GM10266 (cell line): Measurements from ENCODE around the gene IMMP2L.

Experiments used
- DNase-seq: peaks from one replicate; pipeline ENCODE4 v3.0.0; 2012; ENCODE audit errors: extremely low spot score
- TF ChIP-seq, protein P1 (sequence below): IDR thresholded peaks from 2 replicates; pipeline ENCODE4 v1.5.1; 2012; ENCODE audit warnings: mild to moderate bottlenecking, low read depth; ENCODE audit not compliant: control insufficient read depth, insufficient read depth; ENCODE audit errors: missing control alignments

Gene IMMP2L

GRCh38 chr7:111210043-111210442, 352.2 kb downstream of the IMMP2L start:
- TF ChIP-seq, protein P1, sequence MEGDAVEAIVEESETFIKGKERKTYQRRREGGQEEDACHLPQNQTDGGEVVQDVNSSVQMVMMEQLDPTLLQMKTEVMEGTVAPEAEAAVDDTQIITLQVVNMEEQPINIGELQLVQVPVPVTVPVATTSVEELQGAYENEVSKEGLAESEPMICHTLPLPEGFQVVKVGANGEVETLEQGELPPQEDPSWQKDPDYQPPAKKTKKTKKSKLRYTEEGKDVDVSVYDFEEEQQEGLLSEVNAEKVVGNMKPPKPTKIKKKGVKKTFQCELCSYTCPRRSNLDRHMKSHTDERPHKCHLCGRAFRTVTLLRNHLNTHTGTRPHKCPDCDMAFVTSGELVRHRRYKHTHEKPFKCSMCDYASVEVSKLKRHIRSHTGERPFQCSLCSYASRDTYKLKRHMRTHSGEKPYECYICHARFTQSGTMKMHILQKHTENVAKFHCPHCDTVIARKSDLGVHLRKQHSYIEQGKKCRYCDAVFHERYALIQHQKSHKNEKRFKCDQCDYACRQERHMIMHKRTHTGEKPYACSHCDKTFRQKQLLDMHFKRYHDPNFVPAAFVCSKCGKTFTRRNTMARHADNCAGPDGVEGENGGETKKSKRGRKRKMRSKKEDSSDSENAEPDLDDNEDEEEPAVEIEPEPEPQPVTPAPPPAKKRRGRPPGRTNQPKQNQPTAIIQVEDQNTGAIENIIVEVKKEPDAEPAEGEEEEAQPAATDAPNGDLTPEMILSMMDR: no peak
- DNase-seq: no peak

DNA sequence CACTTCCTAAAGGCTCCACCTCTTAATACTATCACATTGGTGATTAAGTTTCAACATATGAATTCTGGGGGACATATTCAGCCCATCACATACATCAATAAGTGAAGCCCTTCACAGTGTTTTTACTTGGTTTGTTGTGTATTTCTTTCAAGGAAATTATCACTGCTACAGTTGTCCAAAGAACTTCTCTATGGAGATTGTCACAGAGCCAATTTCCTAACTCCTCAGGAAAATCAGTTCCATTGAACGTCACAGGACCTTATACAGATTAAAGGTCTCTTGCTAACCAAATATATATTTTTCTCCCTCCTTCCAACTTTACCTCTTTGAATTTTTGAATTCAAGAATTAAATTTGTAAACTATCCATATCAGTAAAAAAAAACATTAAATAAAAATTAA, 357.0 kb downstream of the IMMP2L start:
- TF ChIP-seq, protein P1: no peak

DNA sequence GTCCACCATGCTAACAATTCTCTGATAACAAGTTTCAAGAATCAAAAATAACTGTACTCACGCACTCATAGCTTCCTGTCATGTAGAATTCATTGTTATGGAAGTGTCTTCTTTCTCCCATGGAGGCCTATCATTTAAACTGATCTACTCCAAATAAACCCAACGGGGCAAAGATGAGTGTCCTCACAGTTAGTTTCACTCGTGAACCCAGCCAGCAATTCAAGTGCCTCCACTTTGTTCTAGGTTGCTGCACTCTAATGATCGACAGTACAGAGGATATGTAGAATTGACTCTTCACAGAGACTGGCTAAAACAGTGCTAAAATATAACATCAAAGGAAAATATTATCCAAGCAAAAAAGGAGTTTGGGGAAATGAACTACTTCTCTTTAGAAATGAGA, 360.0 kb downstream of the IMMP2L start:
- TF ChIP-seq, protein P1: no peak
- no peak for DNase-seq

More for the DNA sequence above, 357.0 kb downstream of the IMMP2L start:
- no peak for DNase-seq

DNA sequence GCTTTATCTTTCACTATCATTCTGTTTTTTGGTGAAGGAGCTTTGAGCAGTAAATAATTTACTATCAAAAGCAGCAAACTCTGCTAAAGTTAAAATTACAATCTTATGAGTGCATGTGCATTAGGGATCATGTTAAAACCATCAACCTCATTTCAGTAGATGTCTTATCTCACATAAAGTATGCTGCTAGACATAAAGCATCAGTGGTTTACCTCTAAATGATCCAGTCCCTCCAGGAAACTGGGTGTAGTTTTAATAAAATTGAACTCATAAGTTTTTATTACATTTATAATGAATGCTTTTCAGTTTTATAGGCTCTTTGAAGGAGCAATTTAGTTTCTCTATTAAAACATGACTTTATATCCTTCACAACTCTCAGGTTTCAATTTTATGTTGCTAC, 362.6 kb downstream of the IMMP2L start:
- no peak for DNase-seq
- TF ChIP-seq, protein P1: no peak

- DNase-seq: no peak
- TF ChIP-seq, protein P1: no peak
Observed at GRCh38 chr7:111198255-111198654, 364.0 kb downstream of the IMMP2L start.

DNA sequence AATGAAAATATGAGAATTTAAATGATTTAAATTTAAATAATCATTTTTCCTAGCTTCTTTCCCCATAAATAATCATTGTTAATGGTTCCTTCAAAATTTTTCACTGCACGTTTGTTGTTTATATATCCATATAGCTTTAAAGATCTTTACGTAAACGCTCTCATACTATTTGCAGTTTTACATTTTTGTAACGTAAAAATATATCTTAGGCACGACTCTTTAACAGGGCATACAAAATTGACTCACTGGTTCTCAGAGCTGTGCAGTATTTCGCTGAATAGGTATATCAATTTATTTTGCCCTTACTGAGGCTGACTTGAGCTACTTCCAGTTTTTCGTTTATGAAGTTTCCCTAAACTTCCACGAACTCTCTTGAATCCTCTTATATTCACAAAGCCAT, 365.6 kb downstream of the IMMP2L start:
- DNase-seq: no peak
- TF ChIP-seq, protein P1: no peak

DNA sequence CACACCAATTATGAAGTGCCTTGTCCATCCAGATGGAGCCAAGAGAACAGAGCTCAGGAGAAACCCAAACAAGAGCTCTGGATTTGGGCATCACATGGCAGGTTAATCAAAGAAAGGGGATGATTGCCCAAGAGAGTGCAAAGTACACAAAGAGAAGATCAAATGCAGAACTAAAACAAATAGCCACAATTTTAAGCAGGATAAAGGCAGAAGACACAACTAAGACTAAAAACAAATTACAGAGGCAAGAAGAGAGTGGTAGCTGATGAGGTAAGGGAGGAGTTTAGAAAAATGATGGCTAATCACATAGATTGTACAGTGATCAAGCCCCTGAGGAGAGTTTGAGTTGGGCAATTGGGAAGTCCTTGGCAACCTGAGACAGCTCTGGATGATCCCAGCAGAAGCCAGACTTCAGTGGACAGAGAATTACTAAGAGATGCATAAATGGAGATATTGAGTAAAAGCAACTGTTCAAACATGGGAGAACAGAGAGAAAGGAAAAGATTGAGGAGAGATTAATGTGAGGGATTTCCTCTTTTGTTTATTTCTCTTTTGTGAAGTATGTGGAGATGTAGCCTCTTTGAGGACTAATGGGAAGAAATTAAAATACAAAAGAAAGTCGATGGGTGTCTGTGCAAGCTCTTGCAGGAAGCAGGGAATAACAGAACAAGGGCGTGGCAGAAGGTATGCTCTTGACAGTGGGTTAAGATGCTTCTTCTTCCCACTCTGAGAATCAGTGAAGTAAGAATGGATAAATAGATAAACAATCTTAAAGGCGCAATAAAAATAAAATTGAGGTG, 369.5 kb downstream of the IMMP2L start:
- TF ChIP-seq, protein P1: no peak
- DNase-seq: no peak
